ENCODE results near the gene KDF1.

- no peak for TF ChIP-seq CTCF (IDR thresholded peaks at IDR 0.05; ENCODE audit: insufficient read depth, low read length, poor library complexity, severe bottlenecking)
- no peak for TF ChIP-seq EZH2phosphoT487 (conservative IDR thresholded peaks at IDR 0.05; ENCODE audit: low read length)
Measured at GRCh38 chr1:26951216-26951615, 9.1 kb downstream of the KDF1 start.
